Trophoblast cell (in vitro differentiated cells and primary cell): ENCODE results near the gene CCDC63.

Experiments
- DNase-seq, 2 donors: peaks; one replicate each; pipeline ENCODE4 v3.0.0-alpha.2; 2016
- H2AFZ ChIP-seq: 2 replicates; pipeline ENCODE4 v1.6.1; 2013; ENCODE audit warnings: low read length, moderate library complexity, mild to moderate bottlenecking; ENCODE audit not compliant: insufficient read depth, poor library complexity
- H2AK5ac ChIP-seq: 2 replicates; pipeline ENCODE4 v1.6.1; 2013; ENCODE audit warnings: mild to moderate bottlenecking, low read length
- H2BK120ac ChIP-seq: 2 replicates; pipeline ENCODE4 v1.6.1; 2013; ENCODE audit warnings: low read length, mild to moderate bottlenecking, moderate library complexity; ENCODE audit not compliant: insufficient read depth, poor library complexity
- H2BK12ac ChIP-seq: 2 replicates; pipeline ENCODE4 v1.6.1; 2013; ENCODE audit warnings: mild to moderate bottlenecking, low read length, moderate library complexity
- H2BK5ac ChIP-seq: 2 replicates; pipeline ENCODE4 v1.6.1; 2013; ENCODE audit warnings: low read length, low read depth, moderate library complexity, mild to moderate bottlenecking; ENCODE audit not compliant: poor library complexity
- H3K14ac ChIP-seq: 2 replicates; pipeline ENCODE4 v1.6.1; 2013; ENCODE audit warnings: mild to moderate bottlenecking, low read length
- H3K18ac ChIP-seq: 2 replicates; pipeline ENCODE4 v1.6.1; 2013; ENCODE audit warnings: mild to moderate bottlenecking, low read length
- H3K23ac ChIP-seq: 2 replicates; pipeline ENCODE4 v1.6.1; 2013; ENCODE audit warnings: low read length
- H3K27ac ChIP-seq: 2 replicates; pipeline ENCODE4 v1.5.1; 2013; ENCODE audit warnings: low read depth, mild to moderate bottlenecking, inconsistent platforms, low read length, moderate library complexity
- H3K27me3 ChIP-seq: 2 replicates; pipeline ENCODE4 v1.6.1; 2013; ENCODE audit warnings: inconsistent platforms, mild to moderate bottlenecking, low read length, moderate library complexity; ENCODE audit not compliant: insufficient read depth
- H3K36me3 ChIP-seq, 2 experiments: 1 replicate in 1 of 2; 2 replicates in 1 of 2; pipeline ENCODE4 v1.6.1; 2013; ENCODE audit warnings: low read length in 2 of 2, mild to moderate bottlenecking in 2 of 2, moderate library complexity in 1 of 2; ENCODE audit not compliant: insufficient read depth in 2 of 2, control insufficient read depth in 1 of 2
- H3K4ac ChIP-seq: 2 replicates; pipeline ENCODE4 v1.6.1; 2013; ENCODE audit warnings: low read depth, mild to moderate bottlenecking, low read length, moderate library complexity
- H3K4me1 ChIP-seq, 2 experiments: 1 replicate in 1 of 2; 2 replicates in 1 of 2; pipeline ENCODE4 v1.6.1; 2013; ENCODE audit warnings: low read length in 2 of 2, mild to moderate bottlenecking in 2 of 2, moderate library complexity in 1 of 2; ENCODE audit not compliant: insufficient read depth in 2 of 2, control insufficient read depth in 1 of 2
- H3K4me2 ChIP-seq: 2 replicates; pipeline ENCODE4 v1.6.1; 2013; ENCODE audit warnings: inconsistent platforms, mild to moderate bottlenecking, low read length, moderate library complexity
- H3K4me3 ChIP-seq: 2 replicates; pipeline ENCODE4 v1.5.1; 2013; ENCODE audit warnings: mild to moderate bottlenecking, low read depth, low read length, inconsistent platforms
- H3K79me1 ChIP-seq: one replicate; pipeline ENCODE4 v1.6.1; 2013; ENCODE audit warnings: low read length
- H3K79me2 ChIP-seq: 2 replicates; pipeline ENCODE4 v1.6.1; 2013; ENCODE audit warnings: low read length, mild to moderate bottlenecking; ENCODE audit not compliant: control insufficient read depth, insufficient read depth, poor library complexity
- H3K9ac ChIP-seq: 2 replicates; pipeline ENCODE4 v1.6.1; 2013; ENCODE audit warnings: mild to moderate bottlenecking, low read length
- H3K9me3 ChIP-seq: 2 replicates; pipeline ENCODE4 v1.6.1; 2013; ENCODE audit warnings: low read depth, mild to moderate bottlenecking, control low read depth, inconsistent platforms, low read length; ENCODE audit not compliant: insufficient read depth
- H4K12ac ChIP-seq: 2 replicates; pipeline ENCODE4 v1.6.1; 2013; ENCODE audit warnings: low read depth, mild to moderate bottlenecking, low read length, moderate library complexity
- H4K8ac ChIP-seq: 2 replicates; pipeline ENCODE4 v1.6.1; 2013; ENCODE audit warnings: low read depth, mild to moderate bottlenecking, low read length, moderate library complexity
- H4K91ac ChIP-seq: one replicate; pipeline ENCODE4 v1.6.1; 2013; ENCODE audit warnings: low read depth, mild to moderate bottlenecking, low read length, moderate library complexity
- WGBS: extraction: QIAGEN DNeasy Blood & Tissue Kit; methylation state at CpG from one replicate; pipeline ENCODE4 v1.1.7; 2013; ENCODE audit warnings: missing lambda C conversion rate; ENCODE audit not compliant: insufficient read length, insufficient coverage; ENCODE audit errors: extremely low coverage; 5-methylcytosine and 5-hydroxymethylcytosine counted together

CCDC63 gene

GRCh38 chr12:110869803-110870202 lies 23.0 kb downstream of the CCDC63 start:
- Histone ChIP-seq H3K23ac (no peak overlapping the region), H3K4me1 (no peaks in the 10 kb centered on the region), H3K4me3 (no peak overlapping the region), H3K9ac (no peak overlapping the region), H4K12ac (no peak overlapping the region), H3K14ac (no peak overlapping the region), H3K79me1 (no peaks in the 10 kb centered on the region), H3K4me2 (no peak overlapping the region), H4K8ac (no peak overlapping the region), H3K36me3 (no peaks in the 10 kb centered on the region), H3K79me2 (no peaks in the 10 kb centered on the region), H3K4ac (no peak overlapping the region), H2BK5ac (no peak overlapping the region), H2AFZ (no peak overlapping the region), H2BK120ac (no peak overlapping the region), H2BK12ac (no peak overlapping the region), H2AK5ac (no peak overlapping the region), H3K9me3 (no peaks in the 10 kb centered on the region), H3K27ac (no peak overlapping the region), H3K18ac (no peak overlapping the region), H3K27me3 (no peaks in the 10 kb centered on the region), H4K91ac (no peak overlapping the region)
- WGBS: no CpG with 5 or more reads among the region's 5 CpGs
- DNase-seq: no peak

- Histone ChIP-seq H3K4ac (no peak overlapping the region), H3K23ac (no peak overlapping the region), H4K8ac (no peak overlapping the region), H2BK120ac (no peak overlapping the region), H2AFZ (no peak overlapping the region), H2BK12ac (no peak overlapping the region), H3K79me1 (no peaks in the 10 kb centered on the region), H3K27me3 (no peaks in the 10 kb centered on the region), H3K4me2 (no peak overlapping the region), H4K12ac (no peak overlapping the region), H3K4me1 (no peaks in the 10 kb centered on the region), H3K4me3 (no peak overlapping the region), H3K79me2 (no peaks in the 10 kb centered on the region), H3K27ac (no peak overlapping the region), H3K18ac (no peak overlapping the region), H4K91ac (no peak overlapping the region), H2BK5ac (no peak overlapping the region), H3K9ac (no peak overlapping the region), H2AK5ac (no peak overlapping the region), H3K9me3 (no peaks in the 10 kb centered on the region), H3K14ac (no peak overlapping the region), H3K36me3 (no peaks in the 10 kb centered on the region)
- no peak for DNase-seq
- no CpG with 5 or more reads among the region's 4 CpGs for WGBS
These were observed 25.3 kb downstream of the CCDC63 start for GRCh38 chr12:110872100-110872499.

GRCh38 chr12:110874351-110874750 lies 27.6 kb downstream of the CCDC63 start:
- Histone ChIP-seq H3K4ac (no peak overlapping the region), H3K18ac (no peak overlapping the region), H3K27ac (no peak overlapping the region)

GRCh38 chr12:110874781-110875180 lies 28.0 kb downstream of the CCDC63 start:
- Histone ChIP-seq H3K9ac (no peak overlapping the region), H4K12ac (no peak overlapping the region), H3K79me2 (no peaks in the 10 kb centered on the region), H3K23ac (no peak overlapping the region), H4K8ac (no peak overlapping the region), H4K91ac (no peak overlapping the region), H3K27ac (no peak overlapping the region), H3K27me3 (no peaks in the 10 kb centered on the region), H3K36me3 (no peaks in the 10 kb centered on the region), H3K79me1 (no peaks in the 10 kb centered on the region), H2AK5ac (no peak overlapping the region), H3K9me3 (no peaks in the 10 kb centered on the region), H2BK5ac (no peak overlapping the region), H2BK12ac (no peak overlapping the region), H3K4me2 (no peak overlapping the region), H3K4me1 (no peaks in the 10 kb centered on the region), H3K4me3 (no peak overlapping the region), H3K14ac (no peak overlapping the region), H3K18ac (no peak overlapping the region), H2AFZ (no peak overlapping the region), H3K4ac (no peak overlapping the region), H2BK120ac (no peak overlapping the region)
- no peak for DNase-seq

More at GRCh38 chr12:110874351-110874750, 27.6 kb downstream of the CCDC63 start:
- no CpG with 5 or more reads among the region's 2 CpGs for WGBS
- H3K4me1 ChIP-seq: no peaks in the 10 kb centered on the region
- no peaks in the 10 kb centered on the region for H3K79me1 ChIP-seq
- H2BK5ac ChIP-seq: no peak overlapping the region
- no peak overlapping the region for H2AFZ ChIP-seq
- no peaks in the 10 kb centered on the region for H3K79me2 ChIP-seq
- no peak overlapping the region for H3K4me2 ChIP-seq
- H2BK12ac ChIP-seq: no peak overlapping the region
- no peak for DNase-seq
- H3K9ac ChIP-seq: no peak overlapping the region
- H4K12ac ChIP-seq: no peak overlapping the region
- no peak overlapping the region for H3K4me3 ChIP-seq
- no peaks in the 10 kb centered on the region for H3K27me3 ChIP-seq
- no peak overlapping the region for H2BK120ac ChIP-seq
- no peak overlapping the region for H3K14ac ChIP-seq
- H4K91ac ChIP-seq: no peak overlapping the region
- no peak overlapping the region for H2AK5ac ChIP-seq
- no peaks in the 10 kb centered on the region for H3K9me3 ChIP-seq
- H3K36me3 ChIP-seq: no peaks in the 10 kb centered on the region
- no peak overlapping the region for H4K8ac ChIP-seq
- H3K23ac ChIP-seq: no peak overlapping the region
